Limb (tissue), 2 donors: ENCODE measurements around the gene MED12L.

ENCODE experiments used
- DNase-seq, 2 donors: peaks; one replicate each; pipeline ENCODE4 v3.0.0-alpha.2; 2016; ENCODE audit errors: extremely low spot score in 2 of 2

Gene MED12L

DNA sequence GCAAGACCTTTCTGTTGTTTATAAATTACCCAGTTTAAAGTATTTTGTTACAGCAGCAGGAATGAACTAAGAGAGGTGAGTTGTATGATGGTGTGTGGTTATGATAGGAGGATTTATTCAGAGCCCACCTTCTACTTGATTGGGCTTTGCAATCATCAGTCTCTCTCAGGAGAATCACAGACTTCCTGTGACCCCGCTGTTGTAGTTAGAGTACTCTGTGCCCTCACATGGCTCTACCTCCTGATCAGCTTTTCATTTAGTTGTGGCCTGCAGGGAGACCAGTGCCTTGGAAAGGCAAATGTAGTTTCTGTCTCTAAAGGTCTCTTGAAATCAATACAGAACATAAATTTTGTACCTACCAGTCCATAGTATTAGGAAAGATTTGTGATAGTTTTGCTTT lies 200.5 kb downstream of the MED12L start:
- DNase-seq = no peak

DNA sequence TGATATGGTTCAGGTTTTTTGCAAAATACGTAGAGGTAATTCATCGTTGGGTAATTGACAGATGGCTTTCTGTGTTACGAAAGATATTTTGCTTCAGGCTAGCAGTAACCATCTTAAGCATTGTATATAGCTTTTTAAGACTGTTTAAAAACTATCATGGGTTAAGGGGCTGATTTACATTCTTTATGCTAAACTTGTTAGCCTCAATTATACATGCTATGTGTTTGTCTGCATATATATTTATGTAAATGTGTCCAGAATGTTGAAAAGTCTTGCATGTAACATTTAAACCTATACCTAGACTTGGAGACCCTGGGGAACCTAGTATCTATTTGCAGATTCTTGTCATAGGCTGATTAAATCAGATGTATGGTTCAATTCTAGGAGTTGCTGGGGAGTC lies 204.0 kb downstream of the MED12L start:
- DNase-seq = no peak

DNA sequence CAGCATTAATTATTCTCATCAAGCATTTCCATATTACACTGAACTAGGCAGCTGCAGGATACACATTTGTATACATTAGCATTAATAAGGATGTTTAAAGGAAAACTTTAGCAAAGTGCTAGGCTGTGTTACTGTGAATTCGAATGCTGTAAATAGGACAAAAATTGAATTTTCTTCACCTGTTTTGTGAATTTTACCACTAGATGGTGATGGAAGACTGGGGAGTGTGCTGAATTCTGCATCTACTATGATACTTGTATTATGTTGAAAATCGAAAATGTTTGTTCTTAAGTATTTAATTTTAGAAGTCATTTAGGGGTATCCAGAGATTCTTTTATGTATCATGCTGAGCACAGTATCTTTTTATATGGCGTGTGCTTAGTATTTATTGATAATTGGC lies 205.2 kb downstream of the MED12L start:
- DNase-seq = peak in 1 of 2 donors; percentile 39

DNA sequence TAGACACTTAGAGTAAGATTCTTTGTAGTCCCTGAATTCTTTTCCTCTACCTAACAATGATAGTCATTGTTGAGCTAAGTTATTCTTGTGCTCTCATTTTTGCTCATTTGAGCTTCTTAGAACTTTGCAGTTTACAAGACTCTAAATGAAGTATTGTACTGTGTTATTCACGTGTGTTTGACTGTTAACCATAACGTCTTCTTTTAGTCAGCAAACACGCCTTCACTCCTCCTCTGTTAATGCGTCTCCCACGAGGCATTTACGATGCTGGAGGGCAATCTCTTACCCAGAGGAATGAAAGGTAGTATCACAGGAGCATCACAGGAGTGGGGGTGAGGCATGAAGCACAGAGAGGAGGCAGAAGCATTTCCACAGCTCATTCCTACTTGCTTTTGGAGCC lies 207.7 kb downstream of the MED12L start:
- no peak for DNase-seq

DNA sequence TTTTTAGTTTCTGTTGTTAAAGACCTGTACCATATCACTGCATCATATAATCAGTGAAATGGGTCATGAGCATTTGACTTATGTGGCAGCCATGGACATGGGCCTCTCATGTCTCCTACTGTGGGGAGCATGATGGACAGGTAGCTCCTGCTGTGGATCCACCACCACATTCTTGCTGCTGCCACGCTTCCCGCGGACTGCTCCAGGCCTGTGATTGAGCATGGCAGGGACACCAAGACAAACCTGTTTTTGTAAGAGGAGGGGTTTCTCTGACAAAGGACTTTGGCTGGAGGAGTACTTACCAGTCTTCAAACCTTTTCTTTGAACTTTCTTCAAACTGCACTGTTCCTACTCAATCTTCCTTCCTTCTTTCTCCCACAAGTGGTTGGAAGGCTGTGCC lies 210.8 kb downstream of the MED12L start:
- no peak for DNase-seq

DNA sequence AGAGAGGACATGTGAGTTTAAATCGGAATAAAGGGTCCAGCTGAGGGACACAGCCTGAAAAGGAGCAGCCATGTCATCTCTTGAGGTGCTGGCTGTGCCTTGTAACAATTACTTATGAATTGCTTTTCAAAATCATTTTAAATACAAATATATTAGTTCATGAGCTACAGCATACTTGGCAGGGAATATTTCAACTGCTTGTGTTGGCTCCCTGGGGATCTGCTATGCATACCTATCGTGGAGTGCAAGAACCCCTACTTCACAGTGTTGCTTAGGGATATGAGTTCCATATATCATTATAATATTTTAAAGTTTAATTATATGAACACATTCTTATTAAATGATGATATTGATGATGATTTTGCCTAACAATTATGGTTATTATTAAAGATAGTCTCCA lies 212.0 kb downstream of the MED12L start:
- no peak for DNase-seq

DNA sequence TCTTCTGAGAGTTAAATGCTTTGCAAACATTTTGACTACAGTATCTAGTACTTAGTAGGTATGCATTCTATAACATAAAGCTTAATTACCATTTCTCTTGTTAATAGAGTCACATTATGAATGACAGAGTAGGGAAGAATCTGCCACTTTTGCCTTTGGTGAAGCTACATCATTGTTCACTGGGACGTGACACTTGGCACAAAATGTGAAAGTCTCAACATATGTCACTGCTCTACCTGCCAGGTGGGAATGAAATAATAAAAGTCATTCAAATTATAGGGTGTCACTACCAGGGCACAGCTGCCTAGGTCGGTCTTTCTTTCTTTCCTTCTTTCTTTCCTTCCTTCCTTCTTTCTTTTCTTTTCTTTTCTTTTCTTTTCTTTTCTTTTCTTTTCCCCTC lies 213.5 kb downstream of the MED12L start:
- DNase-seq = no peak

DNA sequence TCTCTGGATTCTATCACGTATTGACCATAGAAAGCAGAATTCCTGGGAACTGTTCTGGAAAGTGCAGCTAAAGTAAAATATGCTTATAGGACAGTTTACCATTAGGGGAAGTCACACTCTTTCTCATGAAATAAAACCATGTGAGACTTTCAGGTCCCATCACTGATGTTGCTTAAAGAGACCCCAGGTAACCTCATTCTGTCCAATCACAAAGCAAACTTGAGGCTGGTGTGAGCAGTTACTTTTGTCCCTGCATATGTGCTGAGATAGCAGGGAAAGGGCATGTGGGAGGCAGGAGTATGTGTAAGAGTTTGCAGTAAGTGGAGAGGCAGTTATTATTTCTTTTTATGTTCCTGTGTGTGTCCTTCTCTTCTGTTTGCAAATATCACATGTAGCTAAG lies 215.1 kb downstream of the MED12L start:
- DNase-seq = no peak

DNA sequence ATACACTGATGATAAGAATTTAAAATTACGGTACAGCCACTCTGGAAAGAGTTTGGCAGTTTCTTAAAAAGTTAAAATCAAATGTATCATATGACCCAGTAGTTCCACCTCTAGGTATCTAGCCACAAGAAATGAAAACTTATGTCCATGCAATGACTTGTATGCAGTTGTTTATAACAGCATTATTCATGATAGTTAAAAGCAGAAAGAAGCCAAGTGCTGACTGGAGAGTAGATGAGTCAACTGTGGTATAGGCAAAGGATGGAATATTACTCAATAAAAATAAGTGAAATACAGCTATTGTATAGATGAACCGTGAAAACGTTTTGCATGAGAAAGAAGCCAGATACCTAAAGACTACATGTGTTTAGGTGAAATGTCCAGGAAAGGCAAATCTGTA lies 216.3 kb downstream of the MED12L start:
- no peak for DNase-seq

DNA sequence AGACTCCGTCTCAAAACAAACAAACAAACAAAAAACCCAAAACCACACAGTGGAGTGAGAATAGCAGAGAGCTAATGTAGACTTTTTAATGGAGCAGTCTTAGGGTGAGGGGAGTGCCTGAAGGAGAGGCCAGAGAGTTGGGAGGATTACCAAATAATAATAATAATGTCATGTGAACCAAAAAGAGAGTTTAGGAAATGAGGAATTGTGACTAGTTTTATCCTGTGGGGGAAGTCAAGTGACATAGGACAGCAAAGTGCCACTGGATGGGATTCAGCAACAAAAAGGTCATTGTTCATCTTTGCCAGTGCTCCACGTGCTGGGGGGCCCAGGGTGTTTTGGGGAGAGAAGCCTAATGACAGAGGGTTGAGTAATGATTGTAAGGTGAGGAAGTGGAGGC lies 218.3 kb downstream of the MED12L start:
- no peak for DNase-seq

DNA sequence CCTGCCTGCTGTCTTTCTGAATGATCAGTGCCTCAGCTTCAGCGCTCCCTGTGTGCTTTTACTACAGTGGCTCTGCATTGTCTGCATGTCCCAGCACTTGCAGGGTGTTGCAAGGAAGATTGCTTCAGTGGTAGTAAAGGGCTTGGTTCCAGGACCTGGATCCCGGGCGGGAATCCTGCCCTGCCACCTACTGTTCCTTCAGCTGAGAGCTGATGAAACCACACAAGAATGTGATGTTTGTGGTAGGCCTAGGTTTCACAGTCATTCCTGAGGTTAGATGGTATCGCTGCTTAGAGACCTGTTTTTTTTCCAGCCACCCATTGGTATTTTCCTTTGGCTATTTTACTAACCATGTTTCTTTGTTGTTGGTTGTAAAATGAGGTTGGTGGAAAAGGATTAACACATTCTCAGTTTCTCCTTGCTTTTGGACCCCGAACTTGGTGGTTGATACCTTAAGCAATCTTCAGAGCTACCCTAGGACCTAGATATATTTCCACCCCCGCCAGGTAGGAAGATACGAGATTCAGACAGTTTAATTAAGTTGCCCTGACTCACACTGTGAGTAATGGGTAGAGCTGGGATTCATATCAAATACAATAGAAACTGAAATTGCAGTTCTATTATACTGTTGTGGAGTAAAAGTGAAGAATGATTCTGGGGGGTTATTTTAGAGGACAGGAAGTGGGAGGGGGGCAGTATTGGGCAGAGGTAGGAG lies 219.8 kb downstream of the MED12L start:
- DNase-seq = peak in 1 of 2 donors; percentile 40

DNA sequence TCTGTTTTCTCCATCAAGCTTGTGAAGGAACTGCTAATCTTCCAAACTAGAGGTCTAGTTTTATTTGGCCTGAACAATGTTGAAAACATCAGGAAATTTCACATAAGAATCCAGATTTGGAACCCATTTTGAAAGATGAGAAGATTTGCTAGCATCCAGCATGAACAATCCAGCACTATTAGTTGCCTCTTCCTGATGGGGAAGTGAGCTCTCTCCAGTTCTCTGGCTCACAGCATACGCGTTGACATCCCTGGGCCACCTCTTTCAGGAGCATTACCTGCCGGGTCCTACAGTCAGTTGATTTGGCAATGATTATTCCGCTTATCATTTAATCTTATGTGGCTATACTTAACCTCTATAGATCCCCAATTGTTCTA lies 220.3 kb downstream of the MED12L start:
- peak in 1 of 2 donors; percentile 22 for DNase-seq

DNA sequence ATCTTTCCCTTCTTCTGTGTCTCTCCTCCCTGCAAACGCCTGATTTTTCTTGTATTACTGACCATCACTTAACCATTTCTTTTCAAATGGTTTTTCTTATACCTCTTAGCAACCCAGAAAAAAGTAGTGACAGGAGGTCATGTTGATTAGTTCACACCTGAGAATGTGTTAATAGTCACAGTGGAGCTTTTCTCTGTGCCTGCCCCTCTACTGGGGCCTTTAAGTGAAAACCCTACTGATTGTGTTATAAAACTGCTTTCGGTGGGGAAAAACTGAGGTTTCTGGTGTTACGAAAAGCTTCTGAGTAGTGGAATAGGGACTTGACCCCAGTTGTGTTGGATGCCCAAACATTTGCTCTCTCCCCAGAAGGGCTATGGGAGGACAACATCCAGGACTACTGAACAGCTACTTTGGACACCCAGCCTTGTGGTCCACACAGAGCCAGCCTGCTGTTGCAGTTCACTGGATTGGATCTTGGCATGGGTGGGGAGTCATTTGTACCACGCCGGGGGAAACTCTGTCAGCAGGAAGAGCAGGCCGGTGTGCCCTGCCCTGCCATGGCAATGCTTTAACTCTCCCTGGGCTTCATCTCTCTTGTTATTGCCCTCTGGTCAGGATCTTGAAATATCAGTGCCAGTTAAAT lies 220.8 kb downstream of the MED12L start:
- no peak for DNase-seq

DNA sequence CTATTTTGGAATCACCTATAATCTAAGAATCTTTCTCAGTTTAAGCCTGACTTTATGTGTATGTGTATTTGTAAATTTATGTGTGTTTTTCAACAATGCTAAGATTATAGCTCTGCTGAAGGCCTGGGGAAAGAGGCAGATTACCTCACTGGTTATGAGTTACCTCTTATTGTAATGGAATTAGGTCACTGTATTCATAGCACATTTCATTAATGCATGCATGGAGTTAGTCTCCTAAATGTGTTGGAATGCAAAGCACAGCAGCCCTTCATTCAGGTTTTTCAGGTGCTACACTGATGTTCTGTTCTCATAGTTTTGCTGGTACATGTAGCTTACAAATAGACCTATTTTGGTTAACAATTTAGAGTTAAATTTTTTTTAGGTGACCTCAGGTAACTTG lies 221.7 kb downstream of the MED12L start:
- DNase-seq = no peak

DNA sequence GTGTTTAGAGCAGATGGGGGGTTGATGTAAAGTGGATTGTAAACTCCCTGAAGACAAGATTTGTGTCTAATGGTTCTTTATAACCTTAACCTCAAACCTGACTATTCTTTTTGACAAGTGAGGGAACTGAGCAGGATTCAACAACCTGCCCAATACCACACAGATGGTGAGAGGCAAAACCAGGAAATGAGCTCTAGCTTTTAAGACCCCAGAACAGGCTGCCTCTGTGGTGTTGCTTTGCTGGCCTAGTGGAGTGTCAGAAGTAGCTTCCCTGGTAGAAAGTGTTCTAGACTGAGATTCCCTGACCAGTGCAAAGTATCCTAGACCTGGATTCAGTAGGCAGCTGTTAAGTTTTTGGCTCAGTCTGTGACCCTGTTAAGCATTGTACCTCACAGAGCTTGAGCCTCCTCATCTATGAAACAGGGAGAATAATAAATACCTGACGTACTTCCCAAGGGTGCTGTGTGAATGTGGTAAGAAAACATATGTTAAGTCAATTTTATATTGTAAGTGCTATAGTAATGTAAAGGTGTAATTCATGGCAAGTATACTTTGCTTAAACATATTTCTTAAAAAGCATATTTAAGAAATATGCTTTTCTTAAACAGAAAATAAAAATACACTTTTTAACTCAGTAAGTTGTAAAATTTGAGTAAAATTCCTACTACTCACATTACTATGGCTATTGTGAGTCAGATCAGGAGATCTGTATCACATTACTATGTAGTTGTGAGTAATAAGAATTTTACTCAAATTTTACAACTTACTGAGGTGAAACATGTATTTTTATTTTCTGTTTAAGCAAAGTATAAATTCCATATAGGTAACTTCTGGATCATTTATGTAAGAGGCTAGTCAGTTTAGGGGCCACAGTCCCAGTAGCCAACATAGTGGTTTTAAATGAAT lies 222.4 kb downstream of the MED12L start:
- DNase-seq = no peak

DNA sequence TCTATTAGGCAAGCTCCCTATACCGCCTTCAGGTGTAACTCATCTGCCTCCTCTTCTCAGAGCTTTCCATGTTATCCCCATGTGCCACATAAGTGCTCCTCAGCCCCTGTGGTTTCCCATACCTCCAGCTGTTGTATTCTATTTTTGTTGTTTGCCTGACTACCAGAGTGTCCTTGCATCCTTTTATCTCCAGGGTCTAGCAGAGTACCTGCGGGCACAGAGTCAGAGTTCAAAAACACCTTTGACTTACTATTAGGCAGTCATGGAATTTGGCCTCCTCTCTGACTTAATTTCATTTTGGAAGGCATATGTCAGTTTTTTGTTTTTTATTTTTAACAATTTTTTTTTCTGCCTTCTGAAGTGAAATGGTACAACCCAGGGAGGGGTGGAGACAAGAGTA lies 224.1 kb downstream of the MED12L start:
- DNase-seq = no peak

DNA sequence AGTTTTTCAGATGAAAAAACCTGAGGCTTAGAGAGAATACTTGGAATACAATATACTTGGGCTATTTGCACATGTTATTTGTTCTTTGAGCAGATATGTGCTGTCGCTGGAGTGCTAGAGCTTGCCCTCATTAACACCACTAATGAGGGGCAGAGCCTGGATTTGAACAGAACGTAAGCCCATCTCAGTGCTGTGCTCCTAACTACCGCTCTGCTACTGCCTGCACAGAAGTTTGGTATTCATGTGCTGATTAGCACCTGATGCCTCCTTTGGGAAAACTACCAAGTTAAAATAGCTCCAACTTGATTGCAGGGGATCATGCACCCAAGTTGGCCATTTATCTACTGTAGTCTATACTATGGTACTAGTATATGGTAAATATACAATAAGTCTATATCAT lies 227.5 kb downstream of the MED12L start:
- DNase-seq = no peak

DNA sequence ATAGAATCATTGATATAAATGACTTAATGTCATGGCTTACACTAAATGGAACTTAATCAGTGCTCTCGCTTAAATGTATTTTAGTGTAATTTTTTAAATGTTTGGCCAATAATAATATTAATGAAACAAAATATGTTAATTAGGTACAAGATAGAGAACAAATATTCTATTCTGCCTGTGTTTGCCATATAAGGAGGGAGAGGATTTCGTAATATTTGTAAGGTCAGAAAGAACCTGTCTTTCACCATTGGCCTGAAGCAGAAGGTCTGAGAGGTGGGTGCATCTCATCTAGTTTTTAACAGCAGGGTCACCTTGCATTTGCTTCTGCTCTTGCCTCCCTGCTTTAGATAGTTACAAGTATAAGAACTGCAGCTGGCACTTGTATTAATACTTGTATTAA lies 228.7 kb downstream of the MED12L start:
- no peak for DNase-seq

DNA sequence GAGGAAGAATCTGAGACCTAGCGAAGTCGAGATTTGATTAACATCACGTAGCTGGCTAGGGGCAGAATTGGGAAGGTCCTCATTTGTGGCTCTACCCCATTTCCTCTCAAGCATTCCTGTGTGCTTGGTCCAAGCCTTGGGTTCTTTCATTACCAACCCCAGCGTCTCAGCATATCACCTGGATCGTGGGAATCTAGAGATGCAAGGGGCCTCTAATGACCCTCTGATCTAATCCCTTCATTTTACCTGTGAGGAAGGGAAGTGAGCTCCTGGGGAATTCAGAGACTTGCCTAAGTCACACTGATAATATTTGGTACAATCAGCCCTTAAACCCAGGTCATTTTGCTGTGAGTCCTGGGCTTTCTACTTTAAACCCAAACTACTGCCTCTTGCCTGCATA lies 229.1 kb downstream of the MED12L start:
- no peak for DNase-seq

DNA sequence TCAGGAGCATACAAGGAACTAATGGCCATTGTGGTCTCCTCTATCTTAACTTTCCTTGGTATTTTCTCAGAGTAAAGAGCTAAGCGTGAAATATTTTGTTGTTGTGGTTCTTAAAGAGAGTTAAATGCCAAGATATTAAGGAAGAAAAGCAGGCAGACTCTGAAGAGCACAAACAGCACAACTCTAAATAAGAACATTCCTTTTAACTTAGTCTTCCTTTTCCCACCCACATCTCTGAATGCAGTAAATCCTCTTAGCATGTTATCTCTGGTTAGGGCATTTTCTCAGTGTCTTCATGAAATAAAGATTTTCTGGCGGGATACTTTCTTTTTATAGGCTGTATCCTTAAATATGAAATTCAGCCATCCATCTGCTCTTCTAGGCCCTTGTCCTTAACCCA lies 229.7 kb downstream of the MED12L start:
- no peak for DNase-seq

DNA sequence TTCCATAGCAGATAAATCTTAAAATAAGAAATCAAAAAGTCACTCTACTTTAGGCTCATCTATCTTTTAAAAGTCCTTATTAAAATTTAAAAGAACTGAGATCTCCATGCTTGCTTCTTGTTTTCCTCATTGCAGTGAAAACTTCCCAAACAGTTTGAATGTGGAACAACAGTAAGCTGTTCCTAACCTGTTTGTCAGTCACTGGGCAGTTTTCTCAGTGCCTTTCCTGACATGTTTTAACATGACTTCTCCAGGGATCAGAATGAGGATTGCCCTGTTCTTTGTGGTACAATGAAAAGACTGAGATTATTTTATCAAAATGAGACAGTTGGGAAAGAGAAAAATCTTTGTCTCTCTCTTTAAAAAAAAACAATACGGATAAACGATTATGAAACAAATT lies 230.4 kb downstream of the MED12L start:
- no peak for DNase-seq

DNA sequence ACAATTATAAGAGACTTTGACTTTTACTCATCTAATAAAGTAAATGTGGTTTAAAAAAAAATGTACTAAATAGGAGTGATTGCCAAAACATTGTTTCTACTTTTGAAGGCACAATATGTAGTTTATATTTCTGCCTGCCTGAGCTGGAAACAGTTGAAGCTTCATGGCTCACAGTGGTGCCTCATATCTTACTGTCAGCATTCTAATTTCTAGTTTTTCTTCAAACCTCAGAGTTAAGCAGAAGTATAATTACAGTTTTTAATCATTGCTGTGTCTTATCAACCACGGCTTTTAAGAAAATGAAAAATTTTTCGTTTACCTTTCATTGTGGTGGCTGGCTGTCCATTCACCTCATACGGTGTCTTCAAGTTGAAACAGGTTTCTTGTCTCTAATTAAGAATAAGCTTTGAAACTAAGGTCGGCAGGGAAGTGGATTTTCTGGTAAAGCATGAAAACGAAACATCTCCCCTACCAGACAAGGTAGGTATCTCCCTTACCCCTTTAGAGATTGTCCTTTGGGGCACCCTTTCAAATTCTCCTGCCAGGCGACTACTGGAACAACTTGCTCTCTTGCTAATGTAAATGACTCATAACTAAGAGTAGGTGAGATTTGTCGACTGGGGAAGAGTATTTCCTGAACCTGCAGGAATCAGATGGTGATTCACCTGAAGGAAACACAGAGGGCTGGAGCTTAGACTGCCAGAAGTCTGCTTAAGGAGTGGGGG lies 231.0 kb downstream of the MED12L start, which contains the start of gene GPR87:
GPR87 (minus strand) TSS at position 554 of the 725 bp plus-strand sequence. CDS start 16,720 bp downstream, outside the sequence.
- DNase-seq = no peak
